Cerebellar nuclear complex (tissue), 1 donor: Measurements from ENCODE around the gene RBM4.

Experiments
- DNase-seq, 2 experiments: peaks; one replicate each; lab custom pipeline; 2025; lab: John Stamatoyannopoulos, UW

The RBM4 gene

GRCh38 chr11:66689661-66690590 is 51.4 kb downstream of the RBM4 start:
- DNase-seq, result no peak

- DNase-seq, result no peak
Measured at GRCh38 chr11:66691311-66691980, 52.9 kb downstream of the RBM4 start.

- peak in 1 of 2 experiments; percentile 35 for DNase-seq
Measured at GRCh38 chr11:66692446-66692845, 53.9 kb downstream of the RBM4 start.

GRCh38 chr11:66692871-66693331 is 54.4 kb downstream of the RBM4 start:
- DNase-seq, result no peak

GRCh38 chr11:66693356-66694055 is 55.0 kb downstream of the RBM4 start:
- DNase-seq, result no peak

- DNase-seq, result no peak
Measured at GRCh38 chr11:66694056-66694410, 55.5 kb downstream of the RBM4 start.

- peak; percentile 27 to 59 for DNase-seq
Measured at GRCh38 chr11:66694732-66695207, 56.3 kb downstream of the RBM4 start.
